Measurements from ENCODE around the gene DZIP1L.

The DZIP1L gene

GRCh38 chr3:138030734-138031280 lies 84.6 kb downstream of the DZIP1L start:
- no peak for DNase-seq

- DNase-seq = no peak
Observed at GRCh38 chr3:138027821-138028220, 87.6 kb downstream of the DZIP1L start.

- DNase-seq = no peak
Observed at GRCh38 chr3:138025553-138025952, 89.9 kb downstream of the DZIP1L start.

- no peak for DNase-seq
Observed at GRCh38 chr3:138023754-138024153, 91.7 kb downstream of the DZIP1L start.

- no peak for DNase-seq
Observed at GRCh38 chr3:138019281-138020069, 95.9 kb downstream of the DZIP1L start.

GRCh38 chr3:138016065-138016464 lies 99.3 kb downstream of the DZIP1L start:
- DNase-seq = no peak

- no peak for DNase-seq
Observed at GRCh38 chr3:138012526-138012925, 102.9 kb downstream of the DZIP1L start.
